Measurements from ENCODE around the gene GRIK4.

The GRIK4 gene

GRCh38 chr11:120842195-120842594 is 330.6 kb downstream of the GRIK4 start:
- Histone ChIP-seq H3K27ac (no peak overlapping the region), H2AFZ (ENCODE audit: low read depth) (no peak overlapping the region), H3K4me3 (IDR thresholded peaks at IDR 0.05; ENCODE audit: insufficient read depth, low read depth, low read length) (no peak overlapping the region), H3K27me3 (ENCODE audit: insufficient read depth, low read depth) (no peaks in the 10 kb centered on the region), H3K79me2 (ENCODE audit: insufficient read depth, low read depth) (no peaks in the 10 kb centered on the region), H3K4me2 (no peak overlapping the region), H4K20me1 (ENCODE audit: insufficient read depth) (no peaks in the 10 kb centered on the region), H3K36me3 (ENCODE audit: insufficient read depth) (no peaks in the 10 kb centered on the region), H3K9ac (no peak overlapping the region), H3K4me1 (ENCODE audit: low read depth, poor library complexity, severe bottlenecking) (no peaks in the 10 kb centered on the region)
- TF ChIP-seq, protein P1, sequence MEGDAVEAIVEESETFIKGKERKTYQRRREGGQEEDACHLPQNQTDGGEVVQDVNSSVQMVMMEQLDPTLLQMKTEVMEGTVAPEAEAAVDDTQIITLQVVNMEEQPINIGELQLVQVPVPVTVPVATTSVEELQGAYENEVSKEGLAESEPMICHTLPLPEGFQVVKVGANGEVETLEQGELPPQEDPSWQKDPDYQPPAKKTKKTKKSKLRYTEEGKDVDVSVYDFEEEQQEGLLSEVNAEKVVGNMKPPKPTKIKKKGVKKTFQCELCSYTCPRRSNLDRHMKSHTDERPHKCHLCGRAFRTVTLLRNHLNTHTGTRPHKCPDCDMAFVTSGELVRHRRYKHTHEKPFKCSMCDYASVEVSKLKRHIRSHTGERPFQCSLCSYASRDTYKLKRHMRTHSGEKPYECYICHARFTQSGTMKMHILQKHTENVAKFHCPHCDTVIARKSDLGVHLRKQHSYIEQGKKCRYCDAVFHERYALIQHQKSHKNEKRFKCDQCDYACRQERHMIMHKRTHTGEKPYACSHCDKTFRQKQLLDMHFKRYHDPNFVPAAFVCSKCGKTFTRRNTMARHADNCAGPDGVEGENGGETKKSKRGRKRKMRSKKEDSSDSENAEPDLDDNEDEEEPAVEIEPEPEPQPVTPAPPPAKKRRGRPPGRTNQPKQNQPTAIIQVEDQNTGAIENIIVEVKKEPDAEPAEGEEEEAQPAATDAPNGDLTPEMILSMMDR (conservative IDR thresholded peaks at IDR 0.05; ENCODE audit: low read depth, low read length): no peak

GRCh38 chr11:120853435-120853834 is 341.9 kb downstream of the GRIK4 start:
- Histone ChIP-seq H2AFZ (ENCODE audit: low read depth) (no peak overlapping the region), H3K9ac (no peak overlapping the region), H3K4me1 (ENCODE audit: low read depth, poor library complexity, severe bottlenecking) (no peaks in the 10 kb centered on the region), H3K79me2 (ENCODE audit: insufficient read depth, low read depth) (no peaks in the 10 kb centered on the region), H3K27ac (no peak overlapping the region), H3K36me3 (ENCODE audit: insufficient read depth) (no peaks in the 10 kb centered on the region), H3K27me3 (ENCODE audit: insufficient read depth, low read depth) (no peaks in the 10 kb centered on the region), H3K4me3 (IDR thresholded peaks at IDR 0.05; ENCODE audit: insufficient read depth, low read depth, low read length) (no peak overlapping the region), H3K4me2 (no peak overlapping the region), H4K20me1 (ENCODE audit: insufficient read depth) (no peaks in the 10 kb centered on the region)
- TF ChIP-seq, protein P1 (conservative IDR thresholded peaks at IDR 0.05; ENCODE audit: low read depth, low read length): no peak

- H3K4me1 ChIP-seq (ENCODE audit: low read depth, poor library complexity, severe bottlenecking): no peaks in the 10 kb centered on the region
- no peak overlapping the region for H3K27ac ChIP-seq
- TF ChIP-seq, protein P1 (conservative IDR thresholded peaks at IDR 0.05; ENCODE audit: low read depth, low read length): no peak
- H2AFZ ChIP-seq (ENCODE audit: low read depth): no peak overlapping the region
- no peaks in the 10 kb centered on the region for H3K79me2 ChIP-seq (ENCODE audit: insufficient read depth, low read depth)
- no peaks in the 10 kb centered on the region for H3K27me3 ChIP-seq (ENCODE audit: insufficient read depth, low read depth)
- H4K20me1 ChIP-seq (ENCODE audit: insufficient read depth): no peaks in the 10 kb centered on the region
- no peak overlapping the region for H3K9ac ChIP-seq
- no peaks in the 10 kb centered on the region for H3K36me3 ChIP-seq (ENCODE audit: insufficient read depth)
- H3K4me2 ChIP-seq: no peak overlapping the region
- no peak overlapping the region for H3K4me3 ChIP-seq (IDR thresholded peaks at IDR 0.05; ENCODE audit: insufficient read depth, low read depth, low read length)
Observed at GRCh38 chr11:120854988-120855387, 343.4 kb downstream of the GRIK4 start.

- no peak overlapping the region for H2AFZ ChIP-seq (ENCODE audit: low read depth)
- no peak overlapping the region for H3K9ac ChIP-seq
- no peaks in the 10 kb centered on the region for H3K4me1 ChIP-seq (ENCODE audit: low read depth, poor library complexity, severe bottlenecking)
- H3K27ac ChIP-seq: no peak overlapping the region
- H3K79me2 ChIP-seq (ENCODE audit: insufficient read depth, low read depth): no peaks in the 10 kb centered on the region
- H3K4me2 ChIP-seq: no peak overlapping the region
- H3K4me3 ChIP-seq (IDR thresholded peaks at IDR 0.05; ENCODE audit: insufficient read depth, low read depth, low read length): no peak overlapping the region
- no peaks in the 10 kb centered on the region for H4K20me1 ChIP-seq (ENCODE audit: insufficient read depth)
- H3K27me3 ChIP-seq (ENCODE audit: insufficient read depth, low read depth): no peaks in the 10 kb centered on the region
- TF ChIP-seq, protein P1 (conservative IDR thresholded peaks at IDR 0.05; ENCODE audit: low read depth, low read length): no peak
- H3K36me3 ChIP-seq (ENCODE audit: insufficient read depth): no peaks in the 10 kb centered on the region
Observed at GRCh38 chr11:120857508-120857907, 346.0 kb downstream of the GRIK4 start.
